ENCODE results near the gene TH. TPM values are rescaled to one million over a fixed set of nuclear protein-coding genes. Genes with fewer than 3 reads are reported as not detected.

TH gene
- total and polyA plus RNA-seq, 2 experiments from 2014 or later = 0.34 TPM; not detected in 1

DNA sequence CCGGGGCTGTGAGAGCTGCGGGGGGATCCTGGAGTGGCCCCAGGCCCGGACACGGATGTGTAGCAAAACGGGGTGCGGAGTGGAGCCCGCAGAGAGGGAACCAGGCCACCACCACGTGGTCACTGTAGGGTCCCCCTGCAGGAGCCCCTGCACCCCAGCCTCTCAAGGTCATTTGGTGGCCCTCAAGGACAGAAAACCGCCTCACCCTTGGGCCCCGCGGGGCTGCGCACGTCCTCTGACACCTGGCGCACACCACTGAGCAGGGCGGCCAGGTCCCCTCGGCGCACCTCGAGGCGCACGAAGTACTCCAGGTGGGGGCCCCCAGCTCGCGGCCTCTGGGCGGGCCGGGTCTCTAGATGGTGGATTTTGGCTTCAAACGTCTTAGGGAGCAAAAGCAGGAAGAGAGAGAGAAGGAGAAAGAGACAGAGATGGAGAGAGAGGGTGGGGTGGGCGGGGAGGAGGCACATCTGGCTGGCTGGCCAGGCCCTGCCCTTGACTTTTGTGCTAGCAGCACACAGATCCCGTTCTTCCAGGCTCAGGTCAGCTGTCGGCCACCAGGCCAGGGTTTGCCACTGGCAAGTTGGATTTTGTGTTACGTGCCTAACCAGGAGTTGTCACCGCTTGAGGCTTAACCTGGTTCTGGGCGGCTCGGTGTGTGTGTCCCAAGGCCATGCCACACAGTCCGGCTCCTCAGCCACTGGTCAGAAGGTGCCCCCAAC is 3.2 kb downstream of the TH start:
- Histone ChIP-seq H3K9me2 (ENCODE audit: insufficient read depth) (no peaks in the 10 kb centered on the region), H3K27ac (ENCODE audit: low read depth) (no peak overlapping the region), H2AFZ (no peak overlapping the region), H3K79me2 (replicated peaks; ENCODE audit: insufficient read depth) (no peaks in the 10 kb centered on the region), H3K27me3 (ENCODE audit: insufficient read depth) (no peaks in the 10 kb centered on the region), H3K4me3 (no peak overlapping the region), H3F3A (replicated peaks; ENCODE audit: low read depth) (no peaks in the 10 kb centered on the region), H3K4me2 (no peak overlapping the region), H3K4me1 (ENCODE audit: insufficient read depth) (no peaks in the 10 kb centered on the region), H4K20me1 (replicated peaks; ENCODE audit: insufficient read depth) (no peaks in the 10 kb centered on the region), H3K36me3 (ENCODE audit: insufficient read depth) (no peaks in the 10 kb centered on the region)
- no peak for ATAC-seq
- no peaks in the 10 kb centered on the region for H3K9me3 Mint-ChIP-seq
- TF ChIP-seq, protein P1, sequence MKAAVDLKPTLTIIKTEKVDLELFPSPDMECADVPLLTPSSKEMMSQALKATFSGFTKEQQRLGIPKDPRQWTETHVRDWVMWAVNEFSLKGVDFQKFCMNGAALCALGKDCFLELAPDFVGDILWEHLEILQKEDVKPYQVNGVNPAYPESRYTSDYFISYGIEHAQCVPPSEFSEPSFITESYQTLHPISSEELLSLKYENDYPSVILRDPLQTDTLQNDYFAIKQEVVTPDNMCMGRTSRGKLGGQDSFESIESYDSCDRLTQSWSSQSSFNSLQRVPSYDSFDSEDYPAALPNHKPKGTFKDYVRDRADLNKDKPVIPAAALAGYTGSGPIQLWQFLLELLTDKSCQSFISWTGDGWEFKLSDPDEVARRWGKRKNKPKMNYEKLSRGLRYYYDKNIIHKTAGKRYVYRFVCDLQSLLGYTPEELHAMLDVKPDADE (IDR thresholded peaks at IDR 0.05) = no peak
- TF ChIP-seq EZH2phosphoT487 (IDR thresholded peaks at IDR 0.05; ENCODE audit: unreplicated experiment) (no peak), NANOG (IDR thresholded peaks at IDR 0.05; ENCODE audit: borderline replicate concordance) (no peak), EZH2 (IDR thresholded peaks at IDR 0.05; ENCODE audit: low read depth, unreplicated experiment) (no peak), POLR2AphosphoS5 (IDR thresholded peaks at IDR 0.05; ENCODE audit: low read depth) (no peak), ZNF114 (CRISPR knock-in tag; IDR thresholded peaks at IDR 0.05) (no peak), CTCF (conservative IDR thresholded peaks at IDR 0.05; ENCODE audit: low read depth in 2 of 2) (no peak), JUNB (IDR thresholded peaks at IDR 0.05; ENCODE audit: unreplicated experiment) (no peak), ZNF331 (CRISPR knock-in tag; IDR thresholded peaks at IDR 0.05; ENCODE audit: low read depth) (no peak), STAT1 (IDR thresholded peaks at IDR 0.05; ENCODE audit: unreplicated experiment) (no peak), CREB1 (CRISPR knock-in tag; IDR thresholded peaks at IDR 0.05; ENCODE audit: low read depth) (no peak)
- TF ChIP-seq, protein P2, sequence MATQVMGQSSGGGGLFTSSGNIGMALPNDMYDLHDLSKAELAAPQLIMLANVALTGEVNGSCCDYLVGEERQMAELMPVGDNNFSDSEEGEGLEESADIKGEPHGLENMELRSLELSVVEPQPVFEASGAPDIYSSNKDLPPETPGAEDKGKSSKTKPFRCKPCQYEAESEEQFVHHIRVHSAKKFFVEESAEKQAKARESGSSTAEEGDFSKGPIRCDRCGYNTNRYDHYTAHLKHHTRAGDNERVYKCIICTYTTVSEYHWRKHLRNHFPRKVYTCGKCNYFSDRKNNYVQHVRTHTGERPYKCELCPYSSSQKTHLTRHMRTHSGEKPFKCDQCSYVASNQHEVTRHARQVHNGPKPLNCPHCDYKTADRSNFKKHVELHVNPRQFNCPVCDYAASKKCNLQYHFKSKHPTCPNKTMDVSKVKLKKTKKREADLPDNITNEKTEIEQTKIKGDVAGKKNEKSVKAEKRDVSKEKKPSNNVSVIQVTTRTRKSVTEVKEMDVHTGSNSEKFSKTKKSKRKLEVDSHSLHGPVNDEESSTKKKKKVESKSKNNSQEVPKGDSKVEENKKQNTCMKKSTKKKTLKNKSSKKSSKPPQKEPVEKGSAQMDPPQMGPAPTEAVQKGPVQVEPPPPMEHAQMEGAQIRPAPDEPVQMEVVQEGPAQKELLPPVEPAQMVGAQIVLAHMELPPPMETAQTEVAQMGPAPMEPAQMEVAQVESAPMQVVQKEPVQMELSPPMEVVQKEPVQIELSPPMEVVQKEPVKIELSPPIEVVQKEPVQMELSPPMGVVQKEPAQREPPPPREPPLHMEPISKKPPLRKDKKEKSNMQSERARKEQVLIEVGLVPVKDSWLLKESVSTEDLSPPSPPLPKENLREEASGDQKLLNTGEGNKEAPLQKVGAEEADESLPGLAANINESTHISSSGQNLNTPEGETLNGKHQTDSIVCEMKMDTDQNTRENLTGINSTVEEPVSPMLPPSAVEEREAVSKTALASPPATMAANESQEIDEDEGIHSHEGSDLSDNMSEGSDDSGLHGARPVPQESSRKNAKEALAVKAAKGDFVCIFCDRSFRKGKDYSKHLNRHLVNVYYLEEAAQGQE (IDR thresholded peaks at IDR 0.05; ENCODE audit: unreplicated experiment) = no peak
- H3K4me3 Mint-ChIP-seq = no peak overlapping the region
- no peak for DNase-seq (ENCODE audit: low spot score)
- no peaks in the 10 kb centered on the region for H3K36me3 Mint-ChIP-seq (ENCODE audit: low read depth)
- no peak overlapping the region for H3K27ac Mint-ChIP-seq
- peaks cover 15% of the 10 kb centered on the region for H3K27me3 Mint-ChIP-seq (ENCODE audit: insufficient read depth, low read depth, poor library complexity)
- H3K4me1 Mint-ChIP-seq = no peaks in the 10 kb centered on the region

Measured in GM23338 (cell line).